Erythroblast (primary cell): ENCODE measurements around the gene TMEM184C.

ENCODE experiments used
- GATA1 ChIP-seq: IDR thresholded peaks from 2 replicates; pipeline ENCODE4 v1.6.1; 2011; ENCODE audit warnings: low read depth, mild to moderate bottlenecking, control low read depth, low read length, moderate library complexity
- POLR2A ChIP-seq: IDR thresholded peaks from 2 replicates; pipeline ENCODE4 v1.6.1; 2011; ENCODE audit warnings: mild to moderate bottlenecking, low read length

GRCh38 chr4:147610686-147611085 lies 6.5 kb upstream of the TMEM184C start:
- TF ChIP-seq POLR2A (no peak), GATA1 (no peak)
